Endothelial cell of umbilical vein (primary cell): ENCODE data around the gene NUMBL.

ENCODE experiments used
- CTCF ChIP-seq, 2 donors: IDR thresholded peaks; 1 replicate in 1 of 2; 2 replicates in 1 of 2; pipeline ENCODE4 v1.5.1; 2011; ENCODE audit warnings: low read length in 2 of 2, mild to moderate bottlenecking in 2 of 2, moderate library complexity in 2 of 2, control low read depth in 1 of 2, inconsistent platforms in 1 of 2, low read depth in 1 of 2; ENCODE audit not compliant: insufficient read depth in 1 of 2; ENCODE audit errors: extremely low read depth in 1 of 2
- TF ChIP-seq, protein P1 (sequence below): IDR thresholded peaks from 2 replicates; pipeline ENCODE4 v1.6.1; 2011; ENCODE audit not compliant: insufficient read depth, insufficient read length

- TF ChIP-seq CTCF (IDR thresholded peaks at IDR 0.05; ENCODE audit: extremely low read depth in 1 of 2, insufficient read depth in 1 of 2, low read depth in 1 of 2, low read length in 2 of 2), result no peak
- TF ChIP-seq, protein P1, sequence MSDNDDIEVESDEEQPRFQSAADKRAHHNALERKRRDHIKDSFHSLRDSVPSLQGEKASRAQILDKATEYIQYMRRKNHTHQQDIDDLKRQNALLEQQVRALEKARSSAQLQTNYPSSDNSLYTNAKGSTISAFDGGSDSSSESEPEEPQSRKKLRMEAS, result no peak
Measured at GRCh38 chr19:40714441-40715299, 24.2 kb upstream of the NUMBL start.
